ENCODE measurements around the gene UNC13D.

UNC13D gene

DNA sequence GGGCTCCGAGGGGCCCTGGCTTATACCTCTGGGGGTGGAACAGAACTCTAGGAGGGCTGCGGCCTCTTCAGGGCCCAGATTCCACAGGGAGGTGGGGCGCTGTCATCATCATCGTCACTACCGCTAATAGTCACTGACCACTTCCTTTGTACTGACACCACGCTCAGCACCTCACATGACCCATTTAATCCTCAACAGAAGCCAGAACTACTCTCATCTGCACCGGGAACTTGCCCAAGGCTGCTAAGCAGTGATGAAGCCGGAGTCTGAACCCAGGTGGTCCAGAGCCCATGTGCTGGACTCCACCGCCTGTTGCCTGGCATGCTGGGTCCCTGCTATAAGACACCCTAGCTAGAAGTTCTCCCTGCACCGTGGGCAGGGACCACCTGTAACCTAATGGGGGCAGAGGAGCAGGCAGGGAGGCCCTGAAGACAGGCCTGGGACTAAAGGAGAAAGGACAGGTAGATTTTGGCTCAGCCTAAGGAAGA is 12.0 kb downstream of the UNC13D start:
- Histone ChIP-seq H3K27ac (ENCODE audit: poor library complexity, severe bottlenecking) (peak overlapping the region; percentile 39), H3K27me3 (ENCODE audit: insufficient read depth, poor library complexity, severe bottlenecking) (no peaks in the 10 kb centered on the region), H3K4me1 (ENCODE audit: insufficient read depth, poor library complexity, severe bottlenecking) (peaks cover 10% of the 10 kb centered on the region), H3K36me3 (ENCODE audit: low read depth) (no peaks in the 10 kb centered on the region), H3K9me3 (ENCODE audit: severe bottlenecking) (no peaks in the 10 kb centered on the region), H3K4me3 (ENCODE audit: severe bottlenecking) (no peak overlapping the region)
- DNase-seq (ENCODE audit: low spot score) (no peak), ATAC-seq (ENCODE audit: low read depth) (peak; percentile 49)
- TF ChIP-seq, protein P1, sequence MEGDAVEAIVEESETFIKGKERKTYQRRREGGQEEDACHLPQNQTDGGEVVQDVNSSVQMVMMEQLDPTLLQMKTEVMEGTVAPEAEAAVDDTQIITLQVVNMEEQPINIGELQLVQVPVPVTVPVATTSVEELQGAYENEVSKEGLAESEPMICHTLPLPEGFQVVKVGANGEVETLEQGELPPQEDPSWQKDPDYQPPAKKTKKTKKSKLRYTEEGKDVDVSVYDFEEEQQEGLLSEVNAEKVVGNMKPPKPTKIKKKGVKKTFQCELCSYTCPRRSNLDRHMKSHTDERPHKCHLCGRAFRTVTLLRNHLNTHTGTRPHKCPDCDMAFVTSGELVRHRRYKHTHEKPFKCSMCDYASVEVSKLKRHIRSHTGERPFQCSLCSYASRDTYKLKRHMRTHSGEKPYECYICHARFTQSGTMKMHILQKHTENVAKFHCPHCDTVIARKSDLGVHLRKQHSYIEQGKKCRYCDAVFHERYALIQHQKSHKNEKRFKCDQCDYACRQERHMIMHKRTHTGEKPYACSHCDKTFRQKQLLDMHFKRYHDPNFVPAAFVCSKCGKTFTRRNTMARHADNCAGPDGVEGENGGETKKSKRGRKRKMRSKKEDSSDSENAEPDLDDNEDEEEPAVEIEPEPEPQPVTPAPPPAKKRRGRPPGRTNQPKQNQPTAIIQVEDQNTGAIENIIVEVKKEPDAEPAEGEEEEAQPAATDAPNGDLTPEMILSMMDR (IDR thresholded peaks at IDR 0.05; ENCODE audit: poor library complexity, severe bottlenecking), result no peak

DNA sequence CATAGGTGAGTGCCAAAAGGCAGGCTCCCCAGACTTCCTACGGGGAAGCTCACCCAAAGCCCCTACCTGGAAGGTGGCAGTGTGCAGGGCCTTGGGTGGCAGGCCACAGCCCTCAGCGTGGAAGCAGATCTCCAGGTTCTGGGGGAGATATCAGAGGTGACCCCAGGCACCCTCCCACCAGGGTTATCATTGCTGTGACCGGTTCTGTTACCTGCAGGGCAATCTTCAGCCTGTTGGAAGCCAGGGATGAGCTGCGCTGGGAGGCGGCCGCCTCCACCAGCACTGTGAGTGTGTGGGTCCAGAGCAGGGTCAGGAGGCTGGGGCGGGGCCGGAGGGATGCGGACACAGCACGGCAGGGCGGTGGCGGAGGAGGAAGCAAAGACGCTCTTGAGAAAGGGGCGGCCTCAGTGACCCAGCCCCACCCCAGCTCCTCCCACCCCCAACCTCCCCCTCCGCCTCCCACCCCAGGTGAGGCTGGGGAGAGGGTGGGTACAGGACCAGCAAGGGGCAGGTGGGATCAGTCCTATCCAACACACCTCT is 13.1 kb downstream of the UNC13D start:
- ATAC-seq (ENCODE audit: low read depth), result no peak
- TF ChIP-seq, protein P1 (IDR thresholded peaks at IDR 0.05; ENCODE audit: poor library complexity, severe bottlenecking), result no peak
- Histone ChIP-seq H3K27me3 (ENCODE audit: insufficient read depth, poor library complexity, severe bottlenecking) (no peaks in the 10 kb centered on the region), H3K4me3 (ENCODE audit: severe bottlenecking) (no peak overlapping the region), H3K9me3 (ENCODE audit: severe bottlenecking) (no peaks in the 10 kb centered on the region), H3K36me3 (ENCODE audit: low read depth) (no peaks in the 10 kb centered on the region), H3K27ac (ENCODE audit: poor library complexity, severe bottlenecking) (peak overlapping the region; percentile 39), H3K4me1 (ENCODE audit: insufficient read depth, poor library complexity, severe bottlenecking) (peaks cover 10% of the 10 kb centered on the region)
- no peak for DNase-seq (ENCODE audit: low spot score)

GRCh38 chr17:75830164-75831031 is 13.8 kb downstream of the UNC13D start:
- Histone ChIP-seq H3K27ac (ENCODE audit: poor library complexity, severe bottlenecking) (no peak overlapping the region), H3K4me3 (ENCODE audit: severe bottlenecking) (no peak overlapping the region), H3K9me3 (ENCODE audit: severe bottlenecking) (no peaks in the 10 kb centered on the region), H3K36me3 (ENCODE audit: low read depth) (no peaks in the 10 kb centered on the region), H3K27me3 (ENCODE audit: insufficient read depth, poor library complexity, severe bottlenecking) (no peaks in the 10 kb centered on the region), H3K4me1 (ENCODE audit: insufficient read depth, poor library complexity, severe bottlenecking) (peaks cover 10% of the 10 kb centered on the region)
- DNase-seq (ENCODE audit: low spot score) (peak; percentile 61), ATAC-seq (ENCODE audit: low read depth) (no peak)
- TF ChIP-seq, protein P1 (IDR thresholded peaks at IDR 0.05; ENCODE audit: poor library complexity, severe bottlenecking), result peak; percentile 32

DNA sequence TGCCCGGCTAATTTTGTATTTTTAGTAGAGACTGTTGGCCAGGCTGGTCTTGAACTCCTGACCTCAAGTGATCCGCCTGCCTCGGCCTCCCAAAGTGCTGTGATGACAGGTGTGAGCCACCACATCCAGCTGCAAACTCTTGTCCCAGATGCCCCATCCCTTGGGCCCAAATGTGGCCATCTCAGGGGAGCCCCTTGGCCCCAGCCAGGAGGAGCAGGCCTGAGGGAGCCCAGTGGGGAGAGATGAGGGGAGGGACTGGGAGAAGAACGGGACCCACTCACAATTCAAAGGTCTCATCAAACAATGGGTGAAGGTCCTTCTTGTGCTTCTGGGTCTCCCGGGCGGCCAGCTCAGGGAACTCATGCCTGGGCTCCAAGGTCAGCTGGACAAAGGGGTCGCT is 14.5 kb downstream of the UNC13D start:
- no peak for ATAC-seq (ENCODE audit: low read depth)
- no peaks in the 10 kb centered on the region for H3K9me3 ChIP-seq (ENCODE audit: severe bottlenecking)
- TF ChIP-seq, protein P1 (IDR thresholded peaks at IDR 0.05; ENCODE audit: poor library complexity, severe bottlenecking), result no peak
- no peaks in the 10 kb centered on the region for H3K27me3 ChIP-seq (ENCODE audit: insufficient read depth, poor library complexity, severe bottlenecking)
- no peak for DNase-seq (ENCODE audit: low spot score)
- H3K4me3 ChIP-seq (ENCODE audit: severe bottlenecking), result no peak overlapping the region
- peaks cover 10% of the 10 kb centered on the region for H3K4me1 ChIP-seq (ENCODE audit: insufficient read depth, poor library complexity, severe bottlenecking)
- H3K27ac ChIP-seq (ENCODE audit: poor library complexity, severe bottlenecking), result no peak overlapping the region
- no peaks in the 10 kb centered on the region for H3K36me3 ChIP-seq (ENCODE audit: low read depth)
